ENCODE data around the gene DPT. TPM values are rescaled to one million over a fixed set of nuclear protein-coding genes. Genes with fewer than 3 reads are reported as not detected.

Gene DPT
- polyA plus RNA-seq, 1 experiment: not detected

GRCh38 chr1:168725060-168725459 is 3.9 kb downstream of the DPT start:
- no peak overlapping the region for H3K27ac ChIP-seq (ENCODE audit: low read depth, low read length)
- TF ChIP-seq CTCF (IDR thresholded peaks at IDR 0.05; ENCODE audit: low read depth, low read length): no peak
- no peak for DNase-seq (ENCODE audit: low read depth, low spot score)
- H3K27me3 ChIP-seq (ENCODE audit: control insufficient read depth, insufficient read depth, low read length): no peaks in the 10 kb centered on the region
- H3K4me3 ChIP-seq (ENCODE audit: low read depth, low read length): no peak overlapping the region
- CTCF ChIA-PET: interaction anchor here (1.2 kb wide), 1 partner anchor 382 kb away, joined by 3 read pairs; no protein-coding TSS in a partner anchor
- POLR2A ChIA-PET: no interaction called here
- no peaks in the 10 kb centered on the region for H3K9me3 ChIP-seq (ENCODE audit: control insufficient read depth, insufficient read depth, low read length)

- H3K9me3 ChIP-seq (ENCODE audit: control insufficient read depth, insufficient read depth, low read length): no peaks in the 10 kb centered on the region
Measured at GRCh38 chr1:168723000-168723399, 6.0 kb downstream of the DPT start.

GRCh38 chr1:168720839-168721238 is 8.2 kb downstream of the DPT start:
- ChIA-PET CTCF (no interaction called here), POLR2A (no interaction called here)
- H3K9me3 ChIP-seq (ENCODE audit: control insufficient read depth, insufficient read depth, low read length): no peaks in the 10 kb centered on the region
- no peak overlapping the region for H3K4me3 ChIP-seq (ENCODE audit: low read depth, low read length)
- H3K27me3 ChIP-seq (ENCODE audit: control insufficient read depth, insufficient read depth, low read length): no peaks in the 10 kb centered on the region
- TF ChIP-seq CTCF (IDR thresholded peaks at IDR 0.05; ENCODE audit: low read depth, low read length): no peak
- no peak overlapping the region for H3K27ac ChIP-seq (ENCODE audit: low read depth, low read length)
- DNase-seq (ENCODE audit: low read depth, low spot score): no peak

More at GRCh38 chr1:168723000-168723399, 6.0 kb downstream of the DPT start:
- H3K4me3 ChIP-seq (ENCODE audit: low read depth, low read length): no peak overlapping the region
- TF ChIP-seq CTCF (IDR thresholded peaks at IDR 0.05; ENCODE audit: low read depth, low read length): no peak
- DNase-seq (ENCODE audit: low read depth, low spot score): no peak
- H3K27ac ChIP-seq (ENCODE audit: low read depth, low read length): no peak overlapping the region
- CTCF ChIA-PET: no interaction called here
- no peaks in the 10 kb centered on the region for H3K27me3 ChIP-seq (ENCODE audit: control insufficient read depth, insufficient read depth, low read length)
- POLR2A ChIA-PET: no interaction called here

- POLR2A ChIA-PET: no interaction called here
- H3K27me3 ChIP-seq (ENCODE audit: control insufficient read depth, insufficient read depth, low read length): no peaks in the 10 kb centered on the region
- CTCF ChIA-PET: no interaction called here
- H3K4me3 ChIP-seq (ENCODE audit: low read depth, low read length): no peak overlapping the region
- TF ChIP-seq CTCF (IDR thresholded peaks at IDR 0.05; ENCODE audit: low read depth, low read length): no peak
- H3K9me3 ChIP-seq (ENCODE audit: control insufficient read depth, insufficient read depth, low read length): no peaks in the 10 kb centered on the region
- no peak for DNase-seq (ENCODE audit: low read depth, low spot score)
- H3K27ac ChIP-seq (ENCODE audit: low read depth, low read length): no peak overlapping the region
Measured at GRCh38 chr1:168719306-168720111, 9.5 kb downstream of the DPT start.
